Stimulated activated CD8-positive, alpha-beta memory T cell treated with anti-CD3 and anti-CD28 coated beads, Interleukin-7, amount 100 ng/mL, for 48 hours (primary cell): ENCODE data around the gene OR2H1.
"Not testable (repeated sequence)": the region's sequence is repeated elsewhere in the genome, so short reads cannot be mapped to it uniquely, and the experiment has no call there.

ENCODE experiments used
- DNase-seq, 2 donors: peaks; one replicate each; pipeline ENCODE4 v3.0.0-alpha.2; 2020; ENCODE audit warnings: low read depth in 1 of 2; ENCODE audit errors: extremely low read depth in 1 of 2

Gene OR2H1

DNA sequence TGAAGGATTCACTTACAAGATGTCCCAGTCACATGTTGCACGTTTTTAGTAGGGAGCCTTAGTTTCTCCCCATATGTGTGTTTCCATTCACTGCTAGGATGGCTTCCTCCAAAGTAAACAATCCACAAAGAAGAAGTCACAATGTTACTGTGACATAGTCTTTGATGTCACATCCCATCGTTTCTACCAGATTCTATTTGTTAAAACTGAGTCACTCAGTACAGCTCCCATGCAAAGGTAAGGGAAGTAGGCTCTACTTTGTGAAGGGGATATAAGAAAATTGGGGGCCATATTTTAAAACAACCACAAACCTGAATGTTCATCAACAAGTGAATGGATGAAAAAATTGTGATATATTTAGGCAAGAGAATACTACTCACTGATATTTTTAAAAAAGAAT is at the start of gene OR2H1, which contains the start of gene OR11A1:
Gene OR2H1, plus strand, starts transcription at position 185 of the 400 bp plus-strand sequence. CDS start 4,615 bp downstream, outside the sequence.
Gene OR11A1, minus strand, starts transcription at position 101 of the 400 bp plus-strand sequence. CDS start 29,430 bp downstream, outside the sequence.
- DNase-seq: no peak

DNA sequence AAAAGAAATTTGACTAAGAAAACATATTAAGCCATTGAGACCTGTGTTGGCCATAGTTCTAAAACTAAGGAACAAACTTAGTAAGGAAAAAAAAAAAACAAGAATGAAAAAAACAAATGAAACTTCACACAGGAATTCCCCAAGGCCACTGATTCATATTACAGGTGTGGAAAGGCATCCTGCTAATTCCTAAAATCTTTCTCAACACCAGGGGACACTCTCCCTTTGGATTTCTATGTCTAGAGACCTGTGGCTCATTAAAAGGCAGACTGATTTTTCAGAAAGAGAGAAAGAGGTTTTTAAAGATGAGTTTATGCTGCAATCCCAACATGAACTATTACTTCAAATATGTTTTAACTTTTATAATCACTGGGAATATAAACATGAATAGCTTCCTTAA is 42.4 kb upstream of the OR2H1 start, which contains the start of gene OR12D1:
Gene OR12D1, plus strand, starts transcription at position 341 of the 400 bp plus-strand sequence.
- no peak for DNase-seq

DNA sequence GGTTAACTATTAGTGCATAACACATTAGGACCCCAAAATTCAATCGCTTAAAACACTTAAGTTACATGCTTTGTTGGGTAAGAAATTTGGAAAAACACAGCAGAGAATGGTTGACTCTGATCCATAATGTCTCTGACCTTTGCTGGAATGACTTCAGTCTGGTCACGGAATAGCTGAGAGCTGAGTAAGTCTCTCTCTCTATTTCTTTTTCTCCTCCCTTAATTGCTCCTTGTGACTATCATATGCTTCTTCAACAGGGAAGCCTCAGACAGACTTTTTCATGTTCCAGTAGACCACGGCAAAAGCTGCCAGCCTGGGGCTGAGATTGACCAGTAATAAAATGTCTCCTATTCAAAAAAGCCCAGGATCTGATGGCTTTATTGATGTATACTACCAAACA is 37.4 kb upstream of the OR2H1 start:
- DNase-seq: no peak

DNA sequence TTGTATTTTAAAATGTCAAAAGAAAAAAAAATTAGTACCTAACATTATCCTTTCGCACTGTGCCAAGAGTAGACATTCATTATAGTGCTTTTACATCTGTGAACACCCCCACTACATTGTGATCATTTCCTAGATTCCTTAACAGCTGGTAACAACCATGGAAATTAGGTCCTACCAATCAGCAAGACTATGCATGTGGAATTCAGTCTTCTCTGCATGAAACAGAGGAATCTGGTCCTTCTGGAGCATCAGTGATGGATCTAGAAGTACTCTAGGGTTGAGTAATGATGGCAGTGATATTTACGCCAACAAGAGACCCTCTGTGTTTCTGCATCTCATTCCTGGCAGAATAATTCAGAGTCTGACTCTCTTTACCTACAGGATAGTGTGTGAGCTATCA is 32.8 kb upstream of the OR2H1 start:
- no peak for DNase-seq

DNA sequence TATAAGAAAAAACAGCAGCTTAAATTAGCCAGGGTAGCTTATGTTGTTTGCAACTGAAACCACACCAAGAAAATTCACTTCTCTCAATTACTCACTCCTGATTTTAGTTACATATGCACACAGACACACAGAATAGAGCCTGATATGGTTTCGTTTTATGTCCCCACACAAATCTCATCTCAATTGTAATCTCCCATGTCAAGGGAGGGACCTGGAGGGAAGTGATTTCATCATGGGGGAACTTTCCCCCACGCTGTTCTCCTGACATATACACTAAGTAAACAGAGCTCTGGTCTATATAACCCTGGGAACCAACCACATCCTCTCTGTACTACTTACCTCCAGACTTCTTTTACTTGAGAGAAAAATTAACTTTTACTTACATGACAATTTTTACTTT is 32.4 kb upstream of the OR2H1 start:
- no peak for DNase-seq

DNA sequence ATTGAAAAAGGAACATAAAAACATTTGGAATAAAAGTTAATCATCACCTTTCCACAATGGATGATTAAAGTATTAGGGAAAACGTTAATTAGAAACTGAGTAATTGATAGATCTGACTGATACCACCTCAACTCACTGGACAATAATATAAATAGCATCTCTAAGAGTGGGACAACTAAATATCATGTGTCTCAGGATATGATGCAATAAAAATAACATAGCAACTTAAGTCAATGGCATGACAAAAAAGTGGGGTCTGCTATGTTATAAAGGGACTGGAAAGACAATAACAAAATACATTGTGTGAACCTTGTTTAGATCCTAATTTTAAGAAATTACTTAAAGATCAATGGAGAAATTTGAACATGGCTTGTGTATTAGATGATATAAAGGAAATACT is 31.9 kb upstream of the OR2H1 start:
- no peak for DNase-seq

DNA sequence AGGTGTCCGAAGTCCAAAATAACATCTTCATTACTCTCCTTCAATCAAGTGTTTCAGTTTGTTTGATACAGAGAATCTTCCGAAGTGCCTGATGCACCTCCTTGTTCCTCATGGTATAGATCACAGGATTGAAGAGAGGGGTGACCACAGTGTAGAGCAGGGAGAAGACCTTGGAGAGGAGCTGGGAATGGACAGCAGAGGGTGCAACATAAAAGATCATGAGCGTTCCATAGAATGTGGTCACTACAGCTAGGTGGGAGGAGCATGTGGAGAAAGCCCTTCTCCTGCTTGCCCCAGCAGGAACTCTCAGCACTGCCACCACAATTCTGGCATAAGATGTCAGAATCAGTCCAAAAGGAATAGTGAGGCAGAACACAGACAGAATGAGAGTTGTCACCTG is 30.3 kb upstream of the OR2H1 start:
- no peak for DNase-seq

DNA sequence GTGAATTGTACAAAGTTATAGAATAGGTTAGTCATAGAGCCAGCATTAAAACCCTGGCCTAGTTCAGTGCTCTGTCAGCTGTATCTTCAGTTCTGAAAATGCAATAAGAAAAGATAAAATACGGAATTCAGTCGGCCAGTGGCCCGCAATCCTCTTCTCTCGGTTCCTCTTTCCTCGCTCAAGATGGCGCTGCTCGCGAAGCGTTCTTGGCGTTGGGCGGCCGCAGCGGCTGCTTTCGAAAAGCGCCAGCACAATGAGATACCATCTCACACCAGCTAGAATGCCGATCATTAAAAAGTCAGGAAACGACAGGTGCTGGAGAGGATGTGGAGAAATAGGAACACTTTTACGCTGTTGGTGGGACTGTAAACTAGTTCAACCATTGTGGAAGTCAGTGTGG is 20.2 kb upstream of the OR2H1 start:
- not testable (repeated sequence) for DNase-seq

DNA sequence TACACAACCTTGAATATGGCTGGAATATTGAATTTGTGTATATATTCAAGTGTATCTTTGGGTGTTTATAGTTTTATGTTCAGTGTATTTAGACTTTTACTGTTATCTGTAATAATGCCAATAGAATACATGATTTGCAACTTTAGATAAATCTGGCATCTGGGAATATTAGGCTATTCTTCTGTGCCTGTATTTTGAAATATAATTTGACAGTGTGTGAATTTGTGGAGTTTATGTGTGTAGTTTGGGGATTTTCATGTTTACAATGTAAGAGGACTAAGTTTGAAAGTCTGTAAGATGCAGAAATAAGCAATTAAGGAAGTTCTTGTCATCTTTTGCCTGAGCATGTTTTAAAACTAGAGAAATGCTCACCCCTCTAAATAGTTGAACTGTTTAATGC is 17.9 kb upstream of the OR2H1 start, which contains the start of gene OR10C1:
Gene OR10C1, plus strand, starts transcription at position 301 of the 400 bp plus-strand sequence. CDS start 710 bp downstream, outside the sequence.
- DNase-seq: no peak

DNA sequence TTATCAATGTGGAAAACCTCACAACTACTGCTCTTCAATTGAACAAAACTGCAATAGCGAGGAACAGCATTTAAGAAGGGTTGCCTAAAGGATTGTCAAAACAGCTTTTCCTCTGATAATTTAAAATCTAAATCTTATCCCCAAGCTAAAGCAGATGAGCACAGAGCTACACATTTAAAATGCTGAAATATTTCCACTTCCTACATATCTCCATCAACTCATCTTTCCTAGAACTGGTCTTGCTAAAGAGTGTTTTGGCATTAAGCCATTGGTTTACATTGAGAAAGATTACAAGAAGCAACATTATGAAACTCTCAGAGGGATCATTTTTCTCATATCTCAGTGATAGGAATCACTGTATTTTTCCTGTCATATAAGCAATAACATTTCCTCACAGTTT is 14.2 kb upstream of the OR2H1 start:
- no peak for DNase-seq

DNA sequence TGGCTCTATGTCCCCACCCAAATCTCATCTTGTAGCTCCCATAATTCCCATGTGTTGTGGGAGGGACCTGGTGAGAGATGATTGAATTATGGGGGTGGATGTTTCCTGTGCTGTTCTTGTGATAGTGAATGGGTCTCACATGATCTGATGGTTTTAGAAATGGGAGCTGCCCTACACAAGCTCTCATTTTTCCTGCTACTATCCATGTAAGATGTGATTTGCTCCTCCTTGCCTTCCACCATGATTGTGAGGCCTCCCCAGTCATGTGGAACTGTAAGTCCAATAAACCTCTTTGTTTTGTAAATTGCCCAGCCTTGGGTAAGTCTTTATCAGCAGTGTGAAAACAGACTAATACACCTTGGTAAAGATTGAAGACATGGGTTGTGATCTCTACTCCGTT is 12.9 kb upstream of the OR2H1 start:
- not testable (repeated sequence) for DNase-seq

DNA sequence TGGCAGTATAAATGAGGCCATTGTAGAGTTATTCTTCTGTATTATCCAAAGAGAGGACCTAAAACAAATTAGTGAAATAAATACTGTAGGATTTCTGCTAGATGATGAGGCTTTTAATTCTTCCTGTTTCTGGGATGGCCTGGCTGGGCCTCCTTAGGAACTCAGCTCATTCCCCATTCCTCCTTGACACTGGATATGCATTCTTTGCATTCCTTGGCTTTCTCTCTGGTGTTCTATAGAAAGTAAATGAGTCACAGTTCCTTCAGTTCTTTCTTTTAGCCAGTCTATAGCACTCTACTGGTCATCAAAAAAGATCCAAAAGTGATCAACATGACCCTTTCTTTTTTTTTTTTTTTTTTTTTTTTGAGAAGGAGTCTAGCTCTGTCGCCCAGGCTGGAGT is 9.3 kb upstream of the OR2H1 start:
- DNase-seq: no peak

DNA sequence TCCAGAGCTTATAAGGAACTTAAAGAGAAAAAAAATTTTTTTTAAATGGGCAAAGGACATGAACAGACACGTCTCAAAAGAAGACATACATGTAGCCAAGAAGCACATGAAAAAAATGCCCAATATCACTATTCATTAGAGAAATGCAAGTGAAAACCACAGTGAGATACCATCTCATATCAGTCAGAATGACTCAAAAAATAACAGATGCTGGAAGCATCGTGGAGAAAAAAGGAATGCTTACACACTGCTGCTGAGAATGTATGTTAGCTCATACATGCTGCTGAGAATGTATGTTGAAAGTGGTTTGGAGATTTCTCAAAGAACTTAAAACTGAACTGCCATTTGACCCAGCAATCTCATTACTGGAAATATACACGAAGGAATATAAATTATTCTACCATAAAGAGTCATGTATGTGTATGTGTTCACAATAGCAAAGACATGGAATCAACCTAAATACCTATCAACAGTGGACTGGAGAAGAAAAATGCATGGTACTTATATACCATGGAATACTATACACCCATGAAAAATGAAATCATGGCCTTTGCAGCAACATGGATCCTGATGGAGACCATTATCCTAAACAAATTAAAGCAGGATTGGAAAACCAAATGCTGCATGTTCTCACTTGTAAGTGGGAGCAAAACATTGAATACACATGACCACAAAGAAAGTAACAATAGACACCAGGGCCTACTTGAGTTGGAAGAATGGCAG is 5.3 kb upstream of the OR2H1 start:
- no peak for DNase-seq

DNA sequence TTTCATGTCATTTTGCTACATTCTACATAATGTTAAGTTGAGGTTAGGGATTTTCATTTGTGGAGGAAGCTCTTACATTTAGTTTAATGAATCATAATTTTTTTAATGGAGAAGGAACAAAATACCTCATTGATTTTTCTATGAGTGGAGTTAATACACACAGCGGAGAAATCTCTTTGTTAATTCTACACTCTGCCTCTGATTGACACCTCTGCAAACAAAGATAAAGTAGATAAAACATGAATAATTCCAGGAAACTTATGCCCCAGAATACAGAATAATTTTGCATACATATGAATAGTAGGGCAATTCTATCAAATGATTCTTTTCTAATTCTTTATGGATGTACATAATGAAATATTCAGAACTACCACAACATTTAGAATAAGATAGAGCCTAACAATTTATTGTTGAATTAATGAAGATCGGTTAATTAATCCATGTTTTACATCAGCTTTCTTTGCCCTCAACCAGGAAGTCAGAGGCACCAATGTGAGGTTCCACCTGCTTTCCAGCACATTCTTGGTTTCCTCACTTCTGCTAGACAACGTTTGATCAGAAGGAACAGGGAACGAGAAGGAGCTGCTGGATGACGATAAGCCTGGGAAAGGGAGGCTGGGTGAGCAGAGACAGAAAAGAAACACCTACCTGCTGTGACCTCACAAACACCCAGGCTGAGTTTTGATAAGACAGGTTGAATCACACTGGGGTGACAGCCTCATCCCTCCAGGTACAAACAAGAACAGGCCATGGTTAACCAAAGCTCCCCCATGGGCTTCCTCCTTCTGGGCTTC is 4.3 kb downstream of the OR2H1 start:
- DNase-seq: no peak

DNA sequence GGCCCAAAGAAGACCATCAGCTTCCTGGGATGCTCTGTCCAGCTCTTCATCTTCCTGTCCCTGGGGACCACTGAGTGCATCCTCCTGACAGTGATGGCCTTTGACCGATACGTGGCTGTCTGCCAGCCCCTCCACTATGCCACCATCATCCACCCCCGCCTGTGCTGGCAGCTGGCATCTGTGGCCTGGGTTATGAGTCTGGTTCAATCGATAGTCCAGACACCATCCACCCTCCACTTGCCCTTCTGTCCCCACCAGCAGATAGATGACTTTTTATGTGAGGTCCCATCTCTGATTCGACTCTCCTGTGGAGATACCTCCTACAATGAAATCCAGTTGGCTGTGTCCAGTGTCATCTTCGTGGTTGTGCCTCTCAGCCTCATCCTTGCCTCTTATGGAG is 5.1 kb downstream of the OR2H1 start:
- no peak for DNase-seq

DNA sequence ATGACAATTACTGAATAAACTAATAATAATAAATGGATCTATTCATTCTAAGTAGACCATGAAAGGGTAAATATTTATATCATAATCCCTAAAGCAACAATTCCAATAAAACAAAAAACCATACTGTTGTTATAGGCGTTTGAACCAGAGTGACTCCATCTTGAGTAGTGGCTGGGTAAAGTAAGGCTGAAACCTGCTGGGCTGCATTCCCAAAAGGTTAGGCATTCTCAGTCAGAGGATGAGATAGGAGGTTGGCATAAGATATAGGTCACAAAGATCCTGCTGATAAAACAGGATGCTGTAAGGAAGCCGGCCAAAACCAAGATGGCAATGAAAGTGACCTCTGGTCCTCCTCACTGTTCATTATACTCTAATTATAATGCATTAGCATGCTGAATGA is 8.3 kb downstream of the OR2H1 start:
- DNase-seq: no peak

DNA sequence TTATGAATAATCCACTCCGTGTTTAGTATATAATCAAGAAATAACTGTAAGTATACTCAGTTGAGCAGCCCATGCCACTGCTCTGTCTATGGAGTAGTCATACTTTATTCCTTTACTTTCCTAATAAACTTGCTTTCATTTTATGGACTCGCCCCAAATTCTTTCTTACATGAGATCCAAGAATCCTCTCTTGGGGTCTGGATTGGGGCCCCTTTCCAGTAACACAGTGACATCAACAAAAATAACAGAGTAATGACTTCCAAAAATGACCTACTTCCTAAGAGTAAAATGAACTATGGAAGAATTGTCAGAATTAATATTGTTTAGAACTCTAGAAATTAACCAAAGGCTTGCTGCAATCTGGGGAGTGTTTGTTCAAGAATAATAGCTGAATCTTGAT is 8.8 kb downstream of the OR2H1 start:
- DNase-seq: no peak

DNA sequence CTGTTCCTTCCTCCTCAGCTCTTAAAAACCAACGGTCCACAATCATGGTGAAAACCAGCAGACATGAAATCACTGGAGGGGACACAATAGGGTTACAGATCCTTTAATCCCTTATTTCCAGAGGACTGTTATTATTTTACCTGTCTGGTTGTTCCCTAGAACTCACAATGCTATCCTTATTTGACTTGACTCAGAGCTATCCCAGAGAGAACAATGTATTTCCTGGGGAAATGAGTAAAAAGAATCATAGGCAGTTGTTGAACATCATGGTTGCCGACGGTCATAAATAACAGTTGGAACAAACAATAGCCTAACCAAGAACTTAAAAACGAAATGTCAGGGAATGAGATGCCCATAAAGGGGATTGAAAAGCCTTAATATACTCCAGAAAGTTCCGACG is 9.3 kb downstream of the OR2H1 start:
- no peak for DNase-seq

DNA sequence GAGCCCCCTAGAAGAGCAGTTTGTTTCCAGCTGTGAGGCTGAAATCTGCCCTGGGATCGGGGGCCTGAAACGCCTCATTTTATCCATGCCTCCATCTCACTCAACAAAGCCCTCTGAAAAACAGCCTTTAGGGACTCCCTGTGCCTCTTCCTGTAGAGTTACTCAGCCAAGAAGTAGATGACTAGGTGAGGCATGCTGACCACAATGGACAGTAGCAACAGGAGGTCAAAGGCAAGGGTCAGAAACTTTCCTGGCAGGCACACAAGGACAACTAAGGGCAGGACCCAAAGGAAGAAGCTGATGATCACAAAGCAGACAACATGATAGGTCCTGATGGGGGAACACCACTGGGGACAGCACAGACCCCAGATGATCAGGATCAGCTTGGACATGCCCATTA is 18.0 kb downstream of the OR2H1 start:
- no peak for DNase-seq

DNA sequence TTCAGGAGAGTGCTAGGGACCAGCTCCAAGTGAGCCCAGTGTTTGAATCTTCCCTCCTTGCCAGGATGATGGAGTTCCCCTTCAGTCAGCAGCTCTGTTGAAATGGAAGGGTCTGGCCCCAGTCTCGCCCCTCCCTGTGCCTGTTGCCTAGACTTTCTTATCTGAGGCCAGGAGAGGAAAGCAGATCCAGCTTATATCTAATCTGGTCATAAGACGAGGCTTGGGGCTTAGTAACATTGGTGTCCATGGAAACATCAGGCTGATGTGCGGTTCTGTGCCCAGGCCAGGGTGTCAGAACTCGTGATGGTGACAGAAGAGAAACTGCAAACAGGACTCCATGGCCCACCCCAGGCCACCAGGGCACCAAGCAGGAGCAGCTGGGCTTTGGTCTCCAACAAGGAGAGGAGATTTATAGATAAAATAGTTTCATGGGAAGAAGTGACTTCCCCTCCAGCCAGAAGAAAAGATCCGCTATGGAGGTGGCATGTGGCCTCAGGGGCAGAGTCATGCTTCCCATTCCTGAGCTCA is 21.0 kb downstream of the OR2H1 start:
- no peak for DNase-seq

DNA sequence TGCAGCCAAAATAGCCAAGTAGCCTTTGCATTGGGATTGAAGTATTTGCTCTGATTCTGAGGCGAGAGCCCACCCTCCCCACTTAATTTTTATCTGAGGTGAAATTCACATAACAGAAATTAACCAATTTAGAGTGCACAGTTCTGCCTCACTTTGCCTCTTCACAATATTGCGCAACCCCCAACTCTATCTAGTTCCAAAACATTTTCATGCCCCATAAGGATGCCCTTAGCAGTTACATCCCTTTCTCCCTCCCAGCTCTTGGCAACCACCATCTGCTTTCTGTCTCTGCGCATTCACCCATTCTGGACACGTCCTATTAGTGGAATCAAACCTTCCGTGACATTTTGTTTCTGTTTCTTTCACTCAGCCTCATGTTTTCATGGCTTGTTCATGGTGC is 21.8 kb downstream of the OR2H1 start:
- no peak for DNase-seq

DNA sequence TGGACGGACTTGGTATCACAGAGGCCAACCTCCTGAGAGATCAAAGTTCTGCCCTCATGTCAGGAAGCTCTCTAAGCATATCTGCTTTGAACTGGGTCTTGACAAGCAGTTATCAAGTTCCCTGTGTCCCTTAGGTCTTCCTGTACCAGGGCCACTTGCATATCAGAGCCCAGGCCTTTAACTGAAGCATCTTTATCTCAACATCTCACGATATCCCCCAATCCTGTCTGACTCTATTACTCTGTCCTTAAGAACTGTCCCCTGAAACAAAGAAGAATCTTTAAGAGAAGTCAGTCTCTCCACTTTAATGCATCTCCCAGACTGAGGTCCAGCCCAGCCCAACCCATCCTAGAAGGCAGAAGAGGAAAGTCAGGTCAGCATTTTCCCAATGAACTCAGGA is 22.6 kb downstream of the OR2H1 start:
- no peak for DNase-seq
